ENCODE results near the gene FANCC.
"Not testable (repeated sequence)": the region's sequence is repeated elsewhere in the genome, so short reads cannot be mapped to it uniquely, and the experiment has no call there.

FANCC gene

GRCh38 chr9:95317119-95317892, at the start of gene FANCC:
TSS of gene FANCC (minus strand) at chr9:95317709. CDS start at chr9:95249291, 68,418 bp downstream.
- DNase-seq, result peak; percentile 76

GRCh38 chr9:95366731-95367325, 49.3 kb upstream of the FANCC start:
- DNase-seq, result no peak

- DNase-seq, result no peak
These were observed 48.3 kb upstream of the FANCC start for GRCh38 chr9:95365766-95366165.

GRCh38 chr9:95363051-95363841, 45.7 kb upstream of the FANCC start:
- DNase-seq, result no peak

GRCh38 chr9:95360866-95361265, 43.4 kb upstream of the FANCC start:
- no peak for DNase-seq

- no peak for DNase-seq
These were observed 39.8 kb upstream of the FANCC start for GRCh38 chr9:95357316-95357715.

GRCh38 chr9:95355500-95355899, 38.0 kb upstream of the FANCC start:
- DNase-seq, result no peak

- DNase-seq, result no peak
These were observed 33.5 kb upstream of the FANCC start for GRCh38 chr9:95351051-95351450.

- no peak for DNase-seq
These were observed 32.8 kb upstream of the FANCC start for GRCh38 chr9:95350266-95350665.

- DNase-seq, result no peak
These were observed 31.9 kb upstream of the FANCC start for GRCh38 chr9:95349091-95350038.

GRCh38 chr9:95346021-95346420, 28.5 kb upstream of the FANCC start:
- DNase-seq, result no peak

GRCh38 chr9:95344735-95345325, 27.3 kb upstream of the FANCC start:
- DNase-seq, result no peak

GRCh38 chr9:95343725-95344287, 26.3 kb upstream of the FANCC start:
- DNase-seq, result no peak

GRCh38 chr9:95342571-95342970, 25.1 kb upstream of the FANCC start:
- DNase-seq, result no peak

- no peak for DNase-seq
These were observed 23.9 kb upstream of the FANCC start for GRCh38 chr9:95341293-95341962.

- no peak for DNase-seq
These were observed 20.7 kb upstream of the FANCC start for GRCh38 chr9:95338243-95338642.

GRCh38 chr9:95336281-95336680, 18.8 kb upstream of the FANCC start:
- DNase-seq, result no peak

- no peak for DNase-seq
These were observed 15.9 kb upstream of the FANCC start for GRCh38 chr9:95333426-95333825.

- no peak for DNase-seq
These were observed 15.4 kb upstream of the FANCC start for GRCh38 chr9:95332860-95333259.

- DNase-seq, result no peak
These were observed 13.4 kb upstream of the FANCC start for GRCh38 chr9:95330720-95331404.

- DNase-seq, result not testable (repeated sequence)
These were observed 11.6 kb upstream of the FANCC start for GRCh38 chr9:95329061-95329460.
